Stimulated activated CD4-positive, alpha-beta T cell treated with anti-CD3 and anti-CD28 coated beads, Interleukin-4, amount 100 ng/mL, for 4 hours (primary cell): Measurements from ENCODE around the gene BAIAP2L2.
"Not testable (repeated sequence)": the region's sequence is repeated elsewhere in the genome, so short reads cannot be mapped to it uniquely, and the experiment has no call there.

Experiments used
- DNase-seq, 2 experiments: peaks; one replicate each; pipeline ENCODE4 v3.0.0-alpha.2; 2020

Gene BAIAP2L2, protein sequence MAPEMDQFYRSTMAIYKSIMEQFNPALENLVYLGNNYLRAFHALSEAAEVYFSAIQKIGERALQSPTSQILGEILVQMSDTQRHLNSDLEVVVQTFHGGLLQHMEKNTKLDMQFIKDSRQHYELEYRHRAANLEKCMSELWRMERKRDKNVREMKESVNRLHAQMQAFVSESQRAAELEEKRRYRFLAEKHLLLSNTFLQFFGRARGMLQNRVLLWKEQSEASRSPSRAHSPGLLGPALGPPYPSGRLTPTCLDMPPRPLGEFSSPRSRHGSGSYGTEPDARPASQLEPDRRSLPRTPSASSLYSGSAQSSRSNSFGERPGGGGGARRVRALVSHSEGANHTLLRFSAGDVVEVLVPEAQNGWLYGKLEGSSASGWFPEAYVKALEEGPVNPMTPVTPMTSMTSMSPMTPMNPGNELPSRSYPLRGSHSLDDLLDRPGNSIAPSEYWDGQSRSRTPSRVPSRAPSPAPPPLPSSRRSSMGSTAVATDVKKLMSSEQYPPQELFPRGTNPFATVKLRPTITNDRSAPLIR

DNA sequence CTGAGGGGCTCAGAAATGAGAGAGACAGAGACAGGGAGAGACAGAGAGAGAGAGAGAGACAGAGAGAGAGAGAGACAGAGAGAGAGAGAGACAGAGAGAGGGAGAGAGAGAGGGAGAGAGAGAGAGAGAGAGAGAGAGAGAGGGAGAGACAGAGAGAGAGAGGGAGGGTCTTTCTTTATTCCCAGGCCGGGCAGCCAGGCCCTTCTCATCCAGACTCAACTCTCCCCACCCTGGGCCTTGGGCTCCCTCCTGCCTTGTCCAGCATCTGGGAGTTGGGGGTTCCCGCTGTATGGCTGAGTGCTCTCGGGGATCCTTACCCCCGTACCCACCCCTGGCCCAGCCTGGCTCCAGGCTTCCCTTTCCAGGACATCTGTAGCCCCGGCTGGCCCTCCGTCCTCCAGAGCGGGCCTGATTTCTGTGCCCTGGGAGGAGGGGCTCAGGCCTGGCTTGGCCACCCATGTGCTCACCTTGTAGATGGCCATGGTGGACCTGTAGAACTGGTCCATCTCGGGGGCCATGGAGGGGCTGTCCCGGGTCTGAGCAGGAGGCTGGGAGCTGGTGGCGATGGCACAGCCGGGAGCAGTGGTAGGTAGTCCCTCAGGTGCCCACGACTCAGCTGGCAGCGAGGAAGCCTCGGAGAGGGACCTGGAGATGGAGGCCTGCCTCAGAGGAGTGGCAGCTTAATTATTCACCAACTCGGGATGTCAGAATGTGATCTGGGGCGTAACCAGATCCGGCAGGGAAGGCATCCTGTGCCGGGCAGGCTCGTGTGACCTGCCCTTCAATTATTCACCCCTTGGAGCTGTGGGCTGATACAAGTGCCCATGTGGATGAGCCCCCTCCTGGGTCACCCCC is at the start of gene BAIAP2L2:
Gene BAIAP2L2 (minus strand): TSS at position 677 of the 855 bp plus-strand sequence. CDS start 159 bp downstream, at position 518.
- no peak for DNase-seq

GRCh38 chr22:38155703-38156102 is 45.2 kb upstream of the BAIAP2L2 start:
- no peak for DNase-seq

DNA sequence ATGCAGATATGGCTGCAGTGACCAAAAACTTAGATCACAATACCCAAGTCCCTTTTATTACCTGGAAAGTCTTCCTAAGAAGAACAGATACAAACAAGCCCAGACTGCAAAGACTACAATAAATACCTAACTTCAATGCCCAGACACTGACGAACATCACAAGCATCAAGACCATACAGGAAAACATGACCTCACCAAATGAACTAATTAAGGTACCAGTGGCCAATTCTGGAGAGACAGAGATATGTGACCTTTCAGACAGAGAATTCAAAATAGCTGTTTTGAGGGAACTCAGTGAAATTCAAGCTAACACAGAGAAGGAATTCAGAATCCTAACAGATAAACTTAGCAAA is 44.1 kb upstream of the BAIAP2L2 start:
- not testable (repeated sequence) for DNase-seq

DNA sequence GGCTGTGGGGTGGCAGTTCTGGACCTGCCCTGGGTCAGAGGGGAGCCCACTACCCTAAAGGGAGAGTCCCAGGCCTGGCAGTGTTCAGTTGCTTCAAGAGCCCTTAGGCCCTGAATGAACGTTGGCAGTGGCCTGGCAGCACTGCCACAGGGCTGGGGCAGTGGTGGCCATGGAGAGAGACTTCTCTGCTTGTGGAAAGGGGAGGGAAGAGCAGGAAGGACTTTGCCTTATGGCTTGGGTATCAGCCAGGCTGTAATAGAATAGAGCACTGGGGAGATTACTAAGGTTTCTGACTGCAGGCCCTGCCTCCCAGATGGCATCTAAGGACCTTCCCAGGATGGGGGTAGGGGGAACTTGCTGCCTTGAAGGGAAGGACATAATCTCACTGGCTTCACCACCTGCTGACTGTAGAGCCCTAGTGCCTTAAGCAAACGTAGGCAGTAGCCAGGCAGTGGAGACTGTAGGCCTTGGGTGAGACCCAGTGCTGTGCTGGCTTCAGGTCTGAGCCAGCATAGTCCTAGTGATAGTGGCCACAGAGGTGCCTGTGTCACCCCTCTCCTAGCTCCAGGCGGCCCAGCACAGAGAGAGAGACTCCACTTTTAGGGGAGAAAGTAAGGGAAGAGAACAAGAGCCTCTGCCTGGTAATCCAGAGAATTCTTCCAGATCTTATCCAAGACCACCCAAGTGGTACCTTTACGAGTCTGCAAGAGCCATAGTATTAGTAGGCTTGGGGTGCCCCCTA is 43.5 kb upstream of the BAIAP2L2 start:
- no peak for DNase-seq

DNA sequence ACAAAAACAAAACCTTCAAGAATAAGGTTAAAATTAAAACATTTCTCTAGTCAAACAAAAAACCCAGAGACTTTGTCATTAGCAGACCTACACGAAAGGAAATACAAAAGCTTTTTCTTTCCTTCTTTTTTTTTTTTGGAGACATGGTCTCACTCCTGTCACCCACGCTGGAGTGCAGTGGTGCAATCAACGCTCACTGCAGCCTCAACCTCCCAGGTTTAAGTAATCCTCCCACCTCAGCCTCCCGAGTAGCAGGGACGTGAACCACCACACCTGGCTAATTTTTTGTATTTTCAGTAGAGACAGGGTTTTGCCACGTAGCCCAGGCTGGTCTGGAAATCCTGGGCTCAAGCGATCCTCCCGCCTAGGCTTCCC is 40.6 kb upstream of the BAIAP2L2 start:
- no peak for DNase-seq

GRCh38 chr22:38148245-38148644 is 37.8 kb upstream of the BAIAP2L2 start:
- DNase-seq: no peak

DNA sequence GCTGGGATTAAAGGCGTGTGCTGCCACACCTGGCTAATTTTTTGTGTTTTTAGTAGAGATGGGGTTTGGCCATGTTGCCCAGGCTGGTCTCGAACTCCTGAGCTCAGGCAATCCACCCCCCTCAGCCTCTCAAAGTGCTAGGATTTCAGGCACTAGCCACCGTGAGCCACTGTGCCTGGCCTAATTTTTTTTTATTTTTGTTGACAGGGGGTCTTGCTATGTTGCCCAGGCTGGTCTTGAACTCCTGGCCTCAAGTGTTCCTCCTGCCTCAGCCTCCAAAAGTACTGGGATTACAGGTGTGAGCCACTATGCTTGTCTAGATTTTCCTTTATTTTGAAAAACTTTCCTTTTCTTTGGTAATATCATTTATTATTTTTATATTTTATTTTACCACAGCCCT is 35.7 kb upstream of the BAIAP2L2 start:
- not testable (repeated sequence) for DNase-seq

GRCh38 chr22:38144025-38144405 is 33.5 kb upstream of the BAIAP2L2 start:
- no peak for DNase-seq

DNA sequence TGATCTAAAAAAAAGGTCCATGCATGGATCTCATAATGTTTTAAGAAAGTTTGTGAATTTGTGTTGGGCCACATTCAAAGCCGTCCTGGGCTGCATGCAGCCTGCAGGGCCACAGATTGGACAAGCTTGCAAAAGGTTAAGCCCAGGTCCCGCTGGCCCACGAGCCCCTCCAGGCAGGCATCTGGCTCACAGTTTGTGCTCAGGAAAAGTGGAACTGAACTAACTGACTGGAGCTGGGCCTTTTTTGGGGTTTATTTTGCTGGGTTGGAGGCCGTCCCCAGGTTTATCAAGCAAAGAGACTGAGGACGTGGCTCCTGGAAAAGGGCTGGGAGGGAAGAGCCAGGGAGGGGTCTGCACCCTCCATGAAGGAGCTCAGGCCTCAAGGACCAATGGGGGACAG is 32.1 kb upstream of the BAIAP2L2 start:
- no peak for DNase-seq

GRCh38 chr22:38141217-38141973 is 30.9 kb upstream of the BAIAP2L2 start:
- no peak for DNase-seq

GRCh38 chr22:38139901-38140300 is 29.4 kb upstream of the BAIAP2L2 start:
- no peak for DNase-seq

GRCh38 chr22:38138961-38139360 is 28.5 kb upstream of the BAIAP2L2 start:
- no peak for DNase-seq

DNA sequence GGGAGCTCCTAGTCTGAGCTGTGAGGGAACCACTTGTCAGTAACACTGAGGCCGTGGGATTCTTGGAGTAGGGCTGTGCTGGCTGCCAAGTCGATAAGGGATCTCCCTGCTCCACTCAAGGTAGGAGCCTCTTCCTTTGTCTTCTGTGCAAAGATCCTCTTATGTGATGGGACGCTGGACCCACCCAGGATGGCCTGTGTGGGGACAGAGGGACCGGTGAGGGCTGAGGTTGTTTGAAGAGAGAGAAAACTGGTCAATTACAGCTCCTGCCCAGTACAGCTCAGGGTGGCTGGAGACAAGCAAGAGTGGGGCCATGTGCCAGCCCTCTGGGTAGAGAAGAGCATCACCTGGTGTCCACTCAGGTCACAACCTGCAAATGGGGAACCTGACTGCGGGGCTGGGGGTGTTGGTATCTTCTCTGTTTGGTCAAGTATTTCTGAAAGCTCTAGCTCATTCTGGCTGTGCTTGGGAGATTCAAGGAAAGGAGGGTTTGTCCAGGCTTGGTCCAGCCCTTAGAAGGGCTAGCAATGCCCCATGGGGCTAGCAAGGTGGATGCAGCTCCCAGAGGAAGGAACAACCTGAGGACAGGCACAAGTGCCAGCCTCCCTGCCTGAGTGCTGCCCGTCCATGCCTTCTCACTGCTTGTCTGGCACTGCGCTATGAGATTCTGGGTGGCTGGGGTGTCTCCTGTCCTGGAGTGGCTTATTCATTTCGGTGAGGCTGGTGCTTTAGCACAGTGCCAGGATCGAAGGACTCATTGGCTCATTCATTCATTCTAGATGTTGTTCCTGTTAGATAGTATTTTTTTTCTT is 27.6 kb upstream of the BAIAP2L2 start:
- DNase-seq: no peak

DNA sequence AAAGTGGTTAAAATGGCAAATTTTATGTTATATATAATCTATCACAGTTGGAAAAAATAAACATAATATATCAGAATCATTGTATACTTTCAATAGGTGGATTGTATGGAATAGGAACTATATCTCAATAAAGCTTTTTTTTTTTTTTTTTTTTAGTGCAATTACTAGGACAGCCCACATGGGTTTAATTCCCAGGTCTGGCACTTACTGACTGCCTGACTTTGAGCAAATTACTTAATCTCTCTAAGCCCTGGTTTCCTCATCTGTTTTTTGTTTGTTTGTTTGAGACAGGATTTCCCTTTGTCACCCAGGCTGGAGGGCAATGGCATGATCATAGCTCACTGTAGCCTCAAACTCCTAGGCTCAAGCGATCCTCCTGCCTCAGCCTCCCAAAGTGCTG is 26.1 kb upstream of the BAIAP2L2 start:
- no peak for DNase-seq

DNA sequence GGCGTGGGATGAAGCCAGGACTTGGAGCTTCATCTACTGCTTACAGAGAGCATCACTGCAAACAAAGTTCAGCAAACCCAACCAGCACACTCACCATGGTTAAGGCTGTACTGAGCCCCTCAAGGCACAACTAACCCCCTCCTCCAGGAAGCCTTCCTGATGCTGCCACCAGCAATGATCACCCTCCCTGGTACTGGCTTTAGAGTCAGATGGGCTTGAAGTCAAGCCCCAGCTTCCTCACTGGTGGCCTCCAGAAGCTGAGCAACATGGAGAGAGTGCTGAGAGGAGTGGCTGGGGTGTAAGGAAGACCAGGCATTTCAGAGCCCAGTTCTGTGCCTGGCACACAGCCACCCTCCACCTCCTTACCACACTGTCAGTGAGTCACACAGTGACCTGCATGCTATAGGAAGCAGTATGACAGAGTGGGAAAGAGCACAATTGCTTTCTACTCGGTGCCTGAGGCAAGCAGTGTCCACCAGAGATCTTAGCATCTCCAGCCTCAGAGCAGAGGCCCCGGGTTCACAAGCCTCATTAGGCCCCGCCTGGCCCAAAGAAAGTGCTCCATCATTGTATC is 24.7 kb upstream of the BAIAP2L2 start:
- no peak for DNase-seq

DNA sequence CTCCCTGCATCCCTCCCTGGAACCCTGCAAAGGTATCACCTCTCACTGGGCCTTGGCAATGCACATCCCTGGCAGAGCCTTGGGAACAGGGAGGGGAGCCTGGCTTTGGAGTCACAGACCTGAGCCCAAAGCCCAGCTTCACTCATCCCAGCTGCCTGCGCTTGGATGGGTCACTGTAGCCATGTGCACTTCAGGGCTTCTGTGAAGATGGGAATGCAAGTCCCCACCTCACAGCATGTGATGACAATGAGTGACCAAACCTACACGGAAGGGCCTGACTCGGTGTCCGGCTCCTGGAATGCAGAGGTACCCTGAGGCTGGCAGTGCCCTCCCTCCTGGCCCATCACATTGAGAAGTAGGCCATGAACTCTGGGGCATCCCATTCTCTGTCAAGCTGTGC is 22.8 kb upstream of the BAIAP2L2 start:
- DNase-seq: no peak

- DNase-seq: no peak
Measured at GRCh38 chr22:38132794-38133193, 22.3 kb upstream of the BAIAP2L2 start.

GRCh38 chr22:38132136-38132535 is 21.7 kb upstream of the BAIAP2L2 start:
- no peak for DNase-seq

DNA sequence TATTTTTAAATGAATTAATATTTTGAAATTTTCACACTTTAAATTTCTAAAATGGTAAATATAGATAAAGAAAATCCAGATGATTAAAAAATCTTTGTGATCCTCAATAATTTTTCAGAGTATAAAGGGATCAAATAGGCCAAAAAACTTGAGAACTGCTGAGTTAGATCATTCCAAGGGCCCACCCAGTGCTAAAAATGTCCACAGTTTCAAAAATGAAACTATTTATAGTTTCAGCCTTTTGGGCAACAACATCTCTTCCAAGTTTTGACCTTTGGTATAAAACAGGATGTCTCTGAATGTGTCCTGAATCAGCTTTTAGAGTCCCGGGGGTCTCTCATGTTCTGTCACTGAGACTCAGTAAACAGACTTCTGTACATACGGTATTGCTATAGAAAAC is 20.9 kb upstream of the BAIAP2L2 start:
- no peak for DNase-seq

DNA sequence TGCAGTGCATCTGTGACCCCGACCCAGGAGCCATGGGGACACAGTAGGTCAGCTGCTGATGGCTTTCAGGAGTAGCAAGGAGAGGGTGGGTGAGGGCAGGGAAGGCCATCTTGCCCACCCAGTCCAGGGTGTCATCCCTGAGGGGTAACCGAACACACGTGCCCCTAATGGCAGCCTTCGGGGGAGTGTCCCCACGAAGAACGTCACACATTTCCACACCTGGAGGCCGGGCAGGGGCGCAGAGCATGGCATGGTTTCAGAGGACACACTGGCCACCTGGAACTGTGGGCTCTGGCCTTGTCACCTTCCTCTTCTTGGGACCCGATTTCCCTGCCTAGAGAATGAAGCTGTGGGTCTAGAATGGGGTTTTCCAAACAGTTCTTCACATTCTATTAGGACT is 19.4 kb upstream of the BAIAP2L2 start:
- no peak for DNase-seq

GRCh38 chr22:38129021-38129420 is 18.5 kb upstream of the BAIAP2L2 start:
- DNase-seq: no peak
